Measurements from ENCODE around the gene TRPM2. TPM values are rescaled to one million over a fixed set of nuclear protein-coding genes. Genes with fewer than 3 reads are reported as not detected.

TRPM2 gene
- total RNA-seq, 1 experiment from 2014 or later, result 0.26 TPM

DNA sequence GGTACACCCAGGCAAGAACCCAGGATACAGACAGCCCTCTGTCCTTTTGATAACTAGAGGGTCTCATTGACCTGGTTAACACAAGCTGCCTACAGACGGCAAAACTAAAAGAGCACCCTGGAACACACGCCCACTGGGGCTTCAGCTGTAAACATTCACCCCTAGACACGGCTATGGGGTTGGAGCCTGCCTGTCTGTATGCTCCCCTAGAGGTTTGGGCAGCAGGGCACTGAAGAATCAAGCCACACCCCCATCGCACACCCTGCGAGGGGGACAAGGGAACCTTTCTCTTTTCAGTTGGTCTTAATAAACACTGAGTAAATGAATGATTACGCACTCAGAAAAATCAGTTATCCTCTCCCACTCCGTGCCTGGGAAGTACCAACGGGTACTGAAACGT, 137.4 kb downstream of the TRPM2 start:
- TF ChIP-seq SIN3A (IDR thresholded peaks at IDR 0.05; ENCODE audit: borderline replicate concordance, insufficient read depth, low read depth, low read length) (no peak), POLR2AphosphoS5 (IDR thresholded peaks at IDR 0.05; ENCODE audit: low read depth, low read length) (no peak), REST (IDR thresholded peaks at IDR 0.05; ENCODE audit: insufficient read depth in 1 of 2, low read depth in 2 of 2, low read length in 1 of 2) (no peak), TCF7L2 (IDR thresholded peaks at IDR 0.05; ENCODE audit: low read depth, low read length) (no peak)
- TF ChIP-seq, protein P1, sequence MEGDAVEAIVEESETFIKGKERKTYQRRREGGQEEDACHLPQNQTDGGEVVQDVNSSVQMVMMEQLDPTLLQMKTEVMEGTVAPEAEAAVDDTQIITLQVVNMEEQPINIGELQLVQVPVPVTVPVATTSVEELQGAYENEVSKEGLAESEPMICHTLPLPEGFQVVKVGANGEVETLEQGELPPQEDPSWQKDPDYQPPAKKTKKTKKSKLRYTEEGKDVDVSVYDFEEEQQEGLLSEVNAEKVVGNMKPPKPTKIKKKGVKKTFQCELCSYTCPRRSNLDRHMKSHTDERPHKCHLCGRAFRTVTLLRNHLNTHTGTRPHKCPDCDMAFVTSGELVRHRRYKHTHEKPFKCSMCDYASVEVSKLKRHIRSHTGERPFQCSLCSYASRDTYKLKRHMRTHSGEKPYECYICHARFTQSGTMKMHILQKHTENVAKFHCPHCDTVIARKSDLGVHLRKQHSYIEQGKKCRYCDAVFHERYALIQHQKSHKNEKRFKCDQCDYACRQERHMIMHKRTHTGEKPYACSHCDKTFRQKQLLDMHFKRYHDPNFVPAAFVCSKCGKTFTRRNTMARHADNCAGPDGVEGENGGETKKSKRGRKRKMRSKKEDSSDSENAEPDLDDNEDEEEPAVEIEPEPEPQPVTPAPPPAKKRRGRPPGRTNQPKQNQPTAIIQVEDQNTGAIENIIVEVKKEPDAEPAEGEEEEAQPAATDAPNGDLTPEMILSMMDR (IDR thresholded peaks at IDR 0.05), result no peak
- ATAC-seq (no peak), DNase-seq (ENCODE audit: low read depth, low spot score) (no peak)
- ChIA-PET POLR2A (no interaction called here), CTCF (interaction anchor here (0.6 kb wide), 1 partner anchor 14 kb away, joined by 10 read pairs; no protein-coding TSS in a partner anchor)
- H3K9me3 ChIP-seq (ENCODE audit: control insufficient read depth, insufficient read depth, low read depth, low read length), result no peaks in the 10 kb centered on the region
- no peaks in the 10 kb centered on the region for H3K36me3 ChIP-seq (ENCODE audit: control insufficient read depth, insufficient read depth, low read length)
- intact Hi-C loops (cut with micrococcal nuclease; ENCODE audit: unreplicated experiment) (no loop called here), in situ Hi-C loops (cut with HindIII; ENCODE audit: low pct_unique_long_range_greater_than_20kb, low sequenced_read_pairs) (no loop called here)
- H3K27ac ChIP-seq (ENCODE audit: low read length), result no peak overlapping the region
- no TSS peak for BruUV-seq (replicated peaks)
- no peaks in the 10 kb centered on the region for H3K4me1 ChIP-seq (ENCODE audit: control insufficient read depth, insufficient read depth, low read length)
- no peaks in the 10 kb centered on the region for H3K27me3 ChIP-seq (ENCODE audit: control insufficient read depth, insufficient read depth, low read length)
- H3K4me3 ChIP-seq (ENCODE audit: low read depth in 2 of 2, low read length in 2 of 2), result no peak overlapping the region

Other genes with a start within 250 kb of the TRPM2 start
- 6.8 TPM for gene PWP2, start 246.2 kb upstream of the TRPM2 start, total RNA-seq (2021; ENCODE audit: unreplicated experiment)
- 10.1 TPM for gene GATD3, start 219.9 kb upstream of the TRPM2 start, total RNA-seq (2021; ENCODE audit: unreplicated experiment)
- gene ICOSLG, start 112.7 kb upstream of the TRPM2 start, total RNA-seq (2021; ENCODE audit: unreplicated experiment), result 5.5 TPM
- gene DNMT3L, start 91.7 kb upstream of the TRPM2 start, total RNA-seq (2021; ENCODE audit: unreplicated experiment), result not detected
- not detected for gene AIRE, start 67.7 kb upstream of the TRPM2 start, total RNA-seq (2021; ENCODE audit: unreplicated experiment)
- 70.1 TPM for gene PFKL, start 53.6 kb upstream of the TRPM2 start, total RNA-seq (2021; ENCODE audit: unreplicated experiment)
- gene CFAP410, start 14.2 kb upstream of the TRPM2 start, total RNA-seq (2021; ENCODE audit: unreplicated experiment), result 11.8 TPM
- 3.3 TPM for gene LRRC3, start 101.9 kb downstream of the TRPM2 start, total RNA-seq (2021; ENCODE audit: unreplicated experiment)
- not detected for gene KRTAP10-1, start 186.6 kb downstream of the TRPM2 start, total RNA-seq (2021; ENCODE audit: unreplicated experiment)
- gene KRTAP10-2, start 197.9 kb downstream of the TRPM2 start, total RNA-seq (2021; ENCODE audit: unreplicated experiment), result not detected
- not detected for gene KRTAP10-3, start 205.2 kb downstream of the TRPM2 start, total RNA-seq (2021; ENCODE audit: unreplicated experiment)
- not detected for gene KRTAP10-4, start 220.1 kb downstream of the TRPM2 start, total RNA-seq (2021; ENCODE audit: unreplicated experiment)
- not detected for gene KRTAP10-5, start 227.0 kb downstream of the TRPM2 start, total RNA-seq (2021; ENCODE audit: unreplicated experiment)
- not detected for gene KRTAP10-6, start 238.9 kb downstream of the TRPM2 start, total RNA-seq (2021; ENCODE audit: unreplicated experiment)
- not detected for gene KRTAP10-7, start 247.0 kb downstream of the TRPM2 start, total RNA-seq (2021; ENCODE audit: unreplicated experiment)